ENCODE measurements around the gene PSMA3. TPM values are rescaled to one million over a fixed set of nuclear protein-coding genes. Genes with fewer than 3 reads are reported as not detected.

PSMA3 gene
- total RNA-seq, 1 donor, result 105 TPM

DNA sequence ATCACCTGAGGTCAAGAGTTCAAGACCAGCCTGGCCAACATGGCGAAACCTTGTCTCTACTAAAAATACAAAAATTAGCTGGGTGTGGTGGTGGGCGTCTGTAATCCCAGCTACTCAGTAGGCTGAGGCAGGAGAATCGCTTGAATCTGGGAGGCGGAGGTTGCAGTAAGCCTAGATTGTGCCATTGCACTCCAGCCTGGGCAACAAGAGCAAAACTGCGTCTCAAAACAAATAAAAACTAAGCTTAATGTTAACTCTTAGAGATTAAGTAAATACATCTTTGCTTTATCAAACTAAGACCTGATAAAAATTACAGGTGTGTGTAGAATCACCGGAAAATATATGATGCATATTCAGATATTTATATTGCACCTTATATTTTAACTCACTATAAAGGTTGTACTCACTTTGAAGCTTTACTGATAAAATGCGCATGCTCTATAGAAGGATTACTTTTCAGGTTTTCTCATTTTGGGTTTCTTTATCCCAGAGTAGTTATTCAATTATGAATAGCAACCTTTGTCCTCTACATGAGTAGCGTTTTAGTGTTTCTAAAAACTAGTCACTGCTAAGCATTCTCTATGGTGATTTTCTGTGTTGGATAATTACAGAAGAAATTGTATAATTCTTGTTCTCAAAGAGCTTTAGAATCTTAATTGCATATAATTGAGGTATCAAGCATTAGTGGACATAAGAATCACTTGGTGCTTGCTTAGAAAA lies 63.1 kb downstream of the PSMA3 start:
- TF ChIP-seq, protein P1, sequence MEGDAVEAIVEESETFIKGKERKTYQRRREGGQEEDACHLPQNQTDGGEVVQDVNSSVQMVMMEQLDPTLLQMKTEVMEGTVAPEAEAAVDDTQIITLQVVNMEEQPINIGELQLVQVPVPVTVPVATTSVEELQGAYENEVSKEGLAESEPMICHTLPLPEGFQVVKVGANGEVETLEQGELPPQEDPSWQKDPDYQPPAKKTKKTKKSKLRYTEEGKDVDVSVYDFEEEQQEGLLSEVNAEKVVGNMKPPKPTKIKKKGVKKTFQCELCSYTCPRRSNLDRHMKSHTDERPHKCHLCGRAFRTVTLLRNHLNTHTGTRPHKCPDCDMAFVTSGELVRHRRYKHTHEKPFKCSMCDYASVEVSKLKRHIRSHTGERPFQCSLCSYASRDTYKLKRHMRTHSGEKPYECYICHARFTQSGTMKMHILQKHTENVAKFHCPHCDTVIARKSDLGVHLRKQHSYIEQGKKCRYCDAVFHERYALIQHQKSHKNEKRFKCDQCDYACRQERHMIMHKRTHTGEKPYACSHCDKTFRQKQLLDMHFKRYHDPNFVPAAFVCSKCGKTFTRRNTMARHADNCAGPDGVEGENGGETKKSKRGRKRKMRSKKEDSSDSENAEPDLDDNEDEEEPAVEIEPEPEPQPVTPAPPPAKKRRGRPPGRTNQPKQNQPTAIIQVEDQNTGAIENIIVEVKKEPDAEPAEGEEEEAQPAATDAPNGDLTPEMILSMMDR (IDR thresholded peaks at IDR 0.05; ENCODE audit: insufficient read depth, low read length), result no peak
- no peak overlapping the region for H3K4me3 ChIP-seq (ENCODE audit: low read depth, low read length)

DNA sequence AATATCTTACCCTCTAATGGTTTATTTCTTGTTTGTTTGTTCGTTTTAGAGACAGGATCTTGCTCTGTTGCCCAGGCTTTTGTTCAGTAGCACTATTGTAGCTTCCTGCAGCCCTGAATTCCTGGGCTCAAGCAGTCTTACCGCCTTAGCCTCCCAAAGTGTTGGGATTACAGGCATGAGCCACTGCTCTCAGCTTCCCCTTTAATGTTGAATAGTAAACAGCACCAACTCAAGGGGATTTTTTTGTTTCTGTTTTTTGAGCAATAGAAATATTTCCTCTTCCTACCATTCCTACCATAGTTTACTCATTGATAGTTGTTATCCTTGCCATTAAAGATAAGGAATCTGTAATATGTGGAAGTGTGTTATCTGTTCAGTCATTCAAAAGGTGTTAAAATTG lies 64.4 kb downstream of the PSMA3 start:
- TF ChIP-seq, protein P1 (IDR thresholded peaks at IDR 0.05; ENCODE audit: insufficient read depth, low read length), result no peak
- no peak for DNase-seq (ENCODE audit: low read depth)

More for the DNA sequence above, 63.1 kb downstream of the PSMA3 start:
- no peak for DNase-seq (ENCODE audit: low read depth)

DNA sequence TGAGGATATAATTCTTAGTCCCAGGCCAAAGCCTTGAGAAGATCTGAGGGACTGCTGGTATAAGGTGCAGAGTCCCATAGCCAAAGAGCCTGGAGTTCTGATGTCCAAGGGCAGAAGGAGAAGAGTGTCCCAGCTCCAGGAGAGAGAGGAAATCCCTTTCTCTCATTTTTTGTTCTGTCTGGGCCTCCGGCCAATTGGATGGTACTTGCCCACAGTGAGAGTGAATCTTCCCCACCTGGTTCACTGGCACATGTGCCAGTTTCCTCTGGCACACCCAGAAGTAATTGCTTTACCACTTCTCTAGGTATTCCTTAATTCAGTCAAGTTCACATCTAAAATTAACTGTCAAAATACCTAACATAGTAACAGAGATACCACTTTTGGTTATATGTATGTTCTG lies 69.1 kb downstream of the PSMA3 start:
- no peak overlapping the region for H3K4me3 ChIP-seq (ENCODE audit: low read depth, low read length)
- TF ChIP-seq, protein P1 (IDR thresholded peaks at IDR 0.05; ENCODE audit: insufficient read depth, low read length), result no peak
- DNase-seq (ENCODE audit: low read depth), result no peak

More for the DNA sequence above, 64.4 kb downstream of the PSMA3 start:
- no peak overlapping the region for H3K4me3 ChIP-seq (ENCODE audit: low read depth, low read length)

DNA sequence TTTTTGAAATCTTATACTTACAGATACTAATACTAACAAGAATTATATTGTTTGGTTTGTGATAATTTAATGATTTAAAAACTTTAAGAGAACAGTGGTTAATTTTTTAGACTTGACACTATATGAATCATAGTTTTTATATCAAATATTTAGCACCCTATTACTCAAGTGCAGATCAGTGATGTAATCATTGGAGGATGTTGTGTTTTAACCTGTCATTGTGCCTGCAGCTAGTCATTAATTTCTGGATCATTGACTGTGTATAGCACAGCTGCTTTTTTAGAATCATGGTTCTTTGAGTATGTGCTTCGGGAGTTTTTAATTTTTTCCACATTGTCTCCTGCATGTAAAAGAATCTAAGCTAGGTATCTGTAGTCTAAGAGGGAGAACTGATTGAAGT lies 71.0 kb downstream of the PSMA3 start:
- TF ChIP-seq, protein P1 (IDR thresholded peaks at IDR 0.05; ENCODE audit: insufficient read depth, low read length), result no peak
- no peak overlapping the region for H3K4me3 ChIP-seq (ENCODE audit: low read depth, low read length)
- DNase-seq (ENCODE audit: low read depth), result no peak

Small RNAs within 50 kb of the gene (small RNA-seq; reads per million reads assigned to genes)
- not detected for gene RNU6-341P

Other genes starting within 250 kb of the PSMA3 start
- gene ARMH4, start 92.6 kb upstream of the PSMA3 start, total RNA-seq (ENCODE audit: low replicate concordance), result 4.2 and 13.2 TPM in 2 replicates
- gene ACTR10, start 44.7 kb upstream of the PSMA3 start, total RNA-seq (ENCODE audit: low replicate concordance), result 92.7 and 229 TPM in 2 replicates
- 12.2 and 123 TPM in 2 replicates for gene ARID4A, start 53.7 kb downstream of the PSMA3 start, total RNA-seq (ENCODE audit: low replicate concordance)
- not detected in 2 replicates for gene TOMM20L, start 151.1 kb downstream of the PSMA3 start, total RNA-seq (ENCODE audit: low replicate concordance)
- gene TIMM9, start 182.7 kb downstream of the PSMA3 start, total RNA-seq (ENCODE audit: low replicate concordance), result 20.2 and 44.4 TPM in 2 replicates
- gene KIAA0586, start 182.9 kb downstream of the PSMA3 start, total RNA-seq (ENCODE audit: low replicate concordance), result 22.5 and 45.2 TPM in 2 replicates